HG03575 (cell line): ENCODE results near the gene TMEM250.
"Not testable (repeated sequence)": the region's sequence is repeated elsewhere in the genome, so short reads cannot be mapped to it uniquely, and the experiment has no call there.

Experiments used
- ATAC-seq: cut with Tn5 transposase; IDR thresholded peaks from one replicate; pipeline ENCODE4 v1.9.1; 2021; ENCODE audit not compliant: unreplicated experiment, insufficient number of reproducible peaks, low FRiP score; ENCODE audit errors: extremely low read depth

TMEM250 gene

DNA sequence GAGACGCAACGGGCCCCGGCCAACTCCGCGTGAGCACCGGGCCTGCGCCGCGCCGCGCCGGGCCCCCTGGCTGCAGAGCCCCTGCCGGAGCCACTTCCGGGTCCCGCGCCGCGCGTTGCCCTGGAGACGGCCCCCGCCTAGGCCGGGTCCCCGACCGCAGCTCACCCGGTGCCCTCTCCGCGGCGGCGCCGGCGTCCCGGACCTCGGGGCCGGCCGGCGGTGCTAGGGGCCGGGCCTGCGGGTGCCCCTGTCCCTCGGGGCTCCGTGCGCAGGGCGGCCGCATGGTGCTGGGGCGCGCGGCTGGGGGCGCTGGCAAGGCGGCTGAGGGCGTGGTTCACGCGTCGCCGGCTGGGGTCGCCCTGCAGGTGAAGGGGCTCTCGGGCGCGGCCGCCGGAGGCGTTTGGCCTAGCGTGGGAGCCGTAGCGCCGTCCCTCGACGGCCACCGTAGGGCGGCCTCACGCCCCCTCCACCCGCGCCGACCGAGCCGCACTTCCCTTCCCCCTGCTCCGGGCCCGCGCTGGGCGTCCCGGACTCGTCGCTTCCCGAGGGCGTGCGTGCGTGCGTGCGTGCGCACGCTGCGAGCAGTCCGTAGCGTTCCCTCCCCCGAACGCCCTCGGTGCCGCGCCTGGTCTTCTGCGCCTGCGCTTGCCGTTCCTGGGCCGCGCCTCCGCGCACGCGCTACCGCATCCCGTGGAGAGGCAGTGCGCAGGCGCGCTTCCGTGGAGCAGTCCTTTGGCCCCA, at the start of gene TMEM250:
TSS of gene TMEM250 (minus strand) at position 556 of the 741 bp plus-strand sequence. CDS start 1,975 bp downstream, outside the sequence.
- ATAC-seq, result no peak

DNA sequence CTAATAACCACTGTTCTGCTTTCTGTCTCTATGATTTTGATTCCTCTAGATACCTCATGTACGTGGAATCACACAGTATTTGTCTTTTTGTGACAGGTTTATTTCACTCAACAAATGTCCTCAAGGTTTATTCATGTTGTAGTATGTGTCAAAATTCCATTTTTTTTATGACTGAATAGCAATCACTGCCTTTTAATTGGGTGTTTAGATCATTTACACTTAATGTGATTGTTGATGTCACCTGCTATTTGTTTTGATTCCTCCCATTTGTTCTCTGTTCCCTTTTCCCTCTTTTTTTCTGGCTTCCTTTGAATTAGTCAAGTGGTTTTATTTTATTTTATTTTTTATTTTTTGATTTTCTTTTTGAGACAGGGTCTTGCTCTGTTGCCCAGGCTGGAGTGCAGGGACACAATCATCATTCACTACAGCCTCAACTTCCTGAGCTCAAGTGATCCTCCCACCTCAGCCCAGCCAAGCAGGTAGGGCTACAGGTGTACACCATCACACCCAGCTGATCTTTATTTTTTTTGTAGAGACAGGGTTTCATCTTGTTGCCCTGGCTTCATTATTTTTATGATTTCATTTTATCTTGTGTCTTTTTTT, 44.7 kb upstream of the TMEM250 start:
- no peak for ATAC-seq

DNA sequence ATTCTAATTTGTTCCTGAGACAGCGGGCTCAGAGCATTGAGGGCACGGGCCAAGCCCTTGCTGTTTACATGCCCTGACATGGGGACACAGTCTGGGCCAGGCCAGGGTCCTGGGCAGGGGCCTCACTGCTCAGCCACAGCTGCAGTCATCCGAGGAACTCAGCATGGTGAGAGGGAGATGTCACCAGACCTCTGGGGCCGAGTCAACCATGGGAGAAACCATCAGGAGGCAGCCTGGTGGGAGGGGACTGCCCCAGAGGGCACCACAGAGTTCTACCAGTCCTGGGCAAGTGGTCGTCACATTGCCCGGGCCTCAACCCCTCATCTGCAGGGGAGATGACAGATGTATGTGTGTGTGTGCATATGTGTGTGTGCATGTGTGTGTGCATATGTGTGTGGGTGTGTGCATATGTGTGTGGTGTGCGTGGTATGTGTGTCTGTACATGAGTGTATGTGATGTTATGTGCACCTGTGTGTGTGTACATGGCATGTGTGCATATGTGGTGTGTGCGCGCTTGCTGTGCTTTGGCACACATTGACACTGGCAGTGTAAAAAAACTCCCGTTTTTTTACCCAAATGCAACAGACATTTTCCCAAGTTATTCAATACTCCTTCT, 42.4 kb upstream of the TMEM250 start:
- no peak for ATAC-seq

DNA sequence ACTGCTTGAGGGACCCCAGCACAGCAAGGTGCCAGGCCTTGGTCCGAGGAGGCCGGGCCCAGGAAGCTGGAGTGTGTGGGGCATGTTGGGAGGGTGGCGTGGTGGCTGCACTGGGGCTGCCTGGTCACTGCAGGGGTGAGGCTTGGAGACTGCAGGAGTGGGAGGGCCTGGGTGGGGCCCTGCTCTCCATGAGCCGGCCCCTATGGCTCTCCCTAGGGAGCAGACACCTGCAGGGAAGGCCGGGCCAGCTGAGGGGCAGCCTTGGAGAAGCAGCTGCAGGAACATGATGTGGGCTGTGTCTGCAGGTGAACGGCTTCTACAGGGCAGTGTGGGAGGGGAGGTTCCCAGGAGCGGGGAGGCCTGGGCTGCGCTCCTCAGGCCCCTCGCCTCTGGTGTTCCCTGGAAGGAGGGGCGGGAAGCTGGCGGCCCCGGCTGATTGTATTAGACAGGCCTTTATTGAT, 41.7 kb upstream of the TMEM250 start:
- ATAC-seq, result no peak

DNA sequence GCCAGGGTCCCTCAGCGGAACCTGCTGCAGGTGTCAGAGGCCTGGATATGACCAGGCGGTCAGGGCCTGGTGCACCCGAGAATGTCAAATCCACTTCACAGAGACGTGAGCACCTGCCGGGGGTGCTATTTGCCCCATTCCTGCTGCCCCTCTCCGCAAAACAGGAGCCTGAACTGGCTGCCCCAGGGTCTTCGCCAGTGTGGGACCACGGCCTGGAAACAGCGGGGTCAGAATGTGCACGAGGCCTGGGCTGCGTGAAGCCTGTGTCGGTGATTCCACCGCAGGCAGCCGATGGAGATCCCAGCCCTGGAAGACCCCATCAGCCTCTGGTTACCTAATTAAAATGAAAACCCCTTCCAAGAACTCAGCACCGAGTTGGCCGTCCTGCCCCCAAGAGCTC, 41.2 kb upstream of the TMEM250 start:
- no peak for ATAC-seq

GRCh38 chr9:136157477-136158265, 39.0 kb upstream of the TMEM250 start:
- ATAC-seq, result no peak

DNA sequence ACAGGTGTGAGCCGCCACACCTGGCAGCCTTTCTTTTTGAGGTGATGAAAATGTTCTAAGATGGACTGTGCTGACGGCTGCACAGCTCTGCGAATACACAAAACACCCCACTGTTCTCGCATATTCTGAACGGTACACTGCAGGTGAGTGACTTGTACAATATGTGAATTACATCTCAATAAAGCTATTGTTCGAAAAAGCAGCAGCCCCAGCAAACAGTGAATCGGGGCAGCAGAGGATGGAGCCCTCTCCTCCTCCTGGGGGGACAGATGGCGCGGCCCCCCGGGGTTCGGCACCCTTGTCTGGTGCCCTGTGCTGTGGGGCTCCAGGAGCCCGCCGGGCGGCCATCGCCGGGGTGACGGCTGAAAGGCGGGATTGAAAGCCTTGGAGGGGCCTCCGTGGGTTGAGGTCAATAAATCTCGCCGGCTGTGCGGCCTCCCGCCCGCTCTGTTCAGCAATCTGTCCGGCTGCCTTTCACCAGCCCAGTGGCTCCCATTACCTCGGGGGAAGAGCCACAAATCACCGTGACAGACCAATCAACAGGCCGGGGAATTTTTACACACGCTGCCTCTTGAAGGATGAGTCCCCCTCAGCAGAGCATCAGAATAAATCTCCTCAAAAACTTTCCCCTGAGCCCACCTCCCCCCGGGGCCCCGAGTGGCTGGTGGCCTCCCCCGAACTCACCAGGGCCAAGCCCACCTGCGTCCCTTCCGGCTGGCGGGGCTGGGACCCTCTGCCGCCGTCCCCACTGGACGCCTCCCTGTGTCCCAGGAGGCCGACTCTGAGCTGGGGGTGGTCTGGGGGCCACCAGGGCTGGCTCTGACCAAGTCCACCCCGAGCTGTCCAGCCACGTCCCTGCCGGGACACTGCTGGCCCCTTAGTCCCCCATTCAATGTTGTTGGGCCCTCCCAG, 37.8 kb upstream of the TMEM250 start:
- ATAC-seq, result no peak

- ATAC-seq, result no peak
Observed at GRCh38 chr9:136155576-136155975, 36.9 kb upstream of the TMEM250 start.

- ATAC-seq, result no peak
Observed at GRCh38 chr9:136154943-136155342, 36.3 kb upstream of the TMEM250 start.

DNA sequence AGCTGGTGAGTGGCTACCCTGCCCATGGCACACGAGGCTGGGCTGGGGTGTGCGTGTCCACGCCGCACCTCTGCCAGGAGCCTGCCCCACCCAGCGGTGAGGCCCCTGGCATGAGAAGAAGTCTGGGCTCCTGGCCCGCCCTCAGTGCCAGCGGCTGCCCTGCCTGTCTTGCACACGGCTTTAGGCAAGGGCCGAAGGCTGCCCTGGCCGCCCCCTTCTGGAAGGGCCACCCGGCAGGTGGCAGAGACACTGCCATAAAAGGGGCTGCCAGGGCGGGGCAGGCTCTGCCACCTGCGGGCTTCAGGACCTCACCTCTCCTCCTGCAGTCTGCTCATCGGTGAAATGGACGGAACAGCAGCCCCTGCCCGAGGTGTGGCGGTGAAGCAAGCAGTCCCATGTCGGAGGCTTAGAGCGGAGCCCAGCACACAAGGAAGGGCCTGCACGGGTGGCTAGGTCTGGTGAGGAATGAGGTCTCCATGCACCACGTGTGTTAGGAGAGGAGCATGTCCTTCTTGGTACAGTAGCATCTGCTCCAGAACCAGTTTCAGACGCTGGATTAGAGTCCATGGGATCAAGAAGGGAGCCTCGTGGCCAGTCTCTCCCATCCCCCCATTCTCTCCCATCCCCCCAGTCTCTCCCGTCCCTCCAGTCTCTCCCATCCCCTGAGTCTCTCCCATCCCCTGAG, 34.8 kb upstream of the TMEM250 start:
- ATAC-seq, result no peak

DNA sequence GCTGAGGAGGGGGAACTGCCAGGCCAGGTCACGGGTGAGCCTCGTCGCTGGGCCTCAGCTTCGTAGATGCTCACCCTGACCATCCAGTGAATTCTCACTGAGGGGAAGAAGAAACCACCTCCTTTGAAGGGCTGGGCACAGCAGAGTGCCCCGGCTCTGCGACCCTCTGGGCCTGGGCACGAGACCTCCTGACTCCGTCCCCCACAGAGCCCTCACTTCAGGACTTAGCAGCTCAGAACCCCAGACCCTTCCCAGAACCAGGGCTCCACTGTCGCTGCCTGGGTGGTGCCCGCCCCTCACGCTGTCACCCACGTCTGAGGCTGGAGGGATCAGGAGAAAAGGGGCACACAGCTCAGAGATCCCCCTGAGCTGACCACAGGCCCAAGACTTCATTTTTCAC, 34.3 kb upstream of the TMEM250 start:
- ATAC-seq, result no peak

GRCh38 chr9:136152543-136152866, 33.8 kb upstream of the TMEM250 start:
- no peak for ATAC-seq

DNA sequence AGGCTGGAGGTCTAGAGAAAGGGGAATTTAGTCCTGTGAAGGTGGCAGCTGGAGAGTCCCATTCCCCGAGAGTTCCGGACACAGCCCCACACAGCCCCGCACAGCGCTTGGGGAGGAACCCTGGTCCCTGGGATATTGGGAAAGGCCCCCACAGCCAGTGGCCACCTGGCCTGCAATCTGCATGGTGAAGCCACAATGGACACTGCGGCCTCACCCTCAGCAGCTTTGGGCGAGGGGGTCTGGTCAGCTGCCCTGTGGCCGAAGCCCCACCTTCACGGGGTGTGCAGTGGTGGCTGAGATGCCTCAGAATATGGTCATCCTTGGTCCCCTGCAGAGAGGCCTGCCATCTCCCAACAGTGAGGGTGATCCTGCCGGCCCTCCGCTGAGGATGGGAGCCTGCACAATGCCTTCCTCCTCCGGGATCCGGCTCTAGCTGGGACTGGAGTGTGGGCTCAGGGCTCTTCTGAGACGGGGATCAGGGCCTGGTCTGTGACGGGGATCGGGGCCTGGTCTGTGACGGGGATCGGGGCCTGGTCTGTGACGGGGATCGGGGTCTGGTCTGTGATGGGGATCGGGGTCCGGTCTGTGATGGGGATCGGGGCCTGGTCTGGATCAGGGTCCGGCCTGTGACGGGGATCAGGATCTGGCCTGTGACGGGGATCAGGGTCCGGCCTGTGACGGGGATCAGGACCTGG, 33.3 kb upstream of the TMEM250 start:
- no peak for ATAC-seq

DNA sequence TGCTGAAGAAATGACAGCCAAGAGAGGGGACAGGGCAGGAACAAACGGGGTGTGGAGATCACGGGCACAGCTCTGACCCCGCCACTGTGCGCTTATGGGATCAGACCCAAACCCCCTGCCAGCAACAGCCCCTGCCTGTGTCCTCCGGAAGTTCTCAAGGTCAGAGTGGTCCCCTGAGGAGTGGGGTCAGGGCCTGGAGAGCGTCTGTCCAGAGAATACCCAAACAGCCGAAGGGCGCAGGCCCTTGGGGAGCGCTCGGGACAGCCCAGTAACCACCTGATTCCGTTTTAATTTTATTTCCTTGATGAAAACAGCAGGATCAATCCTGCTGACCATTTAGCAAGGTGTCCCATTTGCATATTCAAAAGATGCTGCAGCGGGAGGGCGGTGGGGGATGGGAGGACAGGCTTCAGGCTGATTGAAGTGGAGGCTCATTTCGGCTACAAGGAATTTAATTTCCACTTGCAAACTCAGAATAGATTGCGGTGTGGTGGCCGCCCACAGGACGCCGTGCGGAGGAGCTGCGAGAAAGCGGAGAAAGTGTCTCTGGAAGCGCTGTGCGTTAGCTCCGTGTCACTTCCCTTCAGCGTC, 32.6 kb upstream of the TMEM250 start:
- no peak for ATAC-seq

DNA sequence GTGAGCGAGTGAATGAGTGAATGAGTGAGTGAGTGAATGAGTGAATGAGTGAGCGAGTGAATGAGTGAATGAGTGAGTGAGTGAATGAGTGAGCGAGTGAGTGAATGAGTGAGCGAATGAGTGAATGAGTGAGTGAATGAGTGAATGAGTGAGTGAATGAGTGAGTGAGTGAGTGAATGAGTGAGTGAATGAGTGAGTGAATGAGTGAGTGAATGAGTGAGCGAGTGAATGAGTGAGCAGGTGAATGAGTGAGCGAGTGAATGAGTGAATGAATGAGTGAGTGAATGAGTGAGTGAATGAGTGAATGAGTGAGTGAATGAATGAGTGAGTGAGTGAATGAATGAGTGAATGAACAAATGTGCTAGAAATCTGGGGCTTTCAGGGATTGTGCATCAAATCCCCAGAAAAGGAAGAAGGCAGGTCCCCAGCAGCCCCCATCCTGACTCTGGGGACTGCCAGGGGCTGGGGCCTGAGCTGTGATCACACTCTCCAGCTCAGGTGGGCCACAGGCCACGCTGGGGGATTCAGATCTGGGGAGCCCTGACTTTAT, 32.1 kb upstream of the TMEM250 start:
- not testable (repeated sequence) for ATAC-seq

GRCh38 chr9:136149853-136150252, 31.2 kb upstream of the TMEM250 start:
- ATAC-seq, result no peak

- ATAC-seq, result no peak
Observed at GRCh38 chr9:136149337-136149736, 30.7 kb upstream of the TMEM250 start.
